Medulla oblongata (tissue), 1 donor: ENCODE measurements around the gene KIF4B.
"Not testable (repeated sequence)": the region's sequence is repeated elsewhere in the genome, so short reads cannot be mapped to it uniquely, and the experiment has no call there.

Experiments used
- DNase-seq: peaks from one replicate; pipeline ENCODE4 v3.0.0-alpha.2; 2015; ENCODE audit errors: extremely low spot score

The KIF4B gene

DNA sequence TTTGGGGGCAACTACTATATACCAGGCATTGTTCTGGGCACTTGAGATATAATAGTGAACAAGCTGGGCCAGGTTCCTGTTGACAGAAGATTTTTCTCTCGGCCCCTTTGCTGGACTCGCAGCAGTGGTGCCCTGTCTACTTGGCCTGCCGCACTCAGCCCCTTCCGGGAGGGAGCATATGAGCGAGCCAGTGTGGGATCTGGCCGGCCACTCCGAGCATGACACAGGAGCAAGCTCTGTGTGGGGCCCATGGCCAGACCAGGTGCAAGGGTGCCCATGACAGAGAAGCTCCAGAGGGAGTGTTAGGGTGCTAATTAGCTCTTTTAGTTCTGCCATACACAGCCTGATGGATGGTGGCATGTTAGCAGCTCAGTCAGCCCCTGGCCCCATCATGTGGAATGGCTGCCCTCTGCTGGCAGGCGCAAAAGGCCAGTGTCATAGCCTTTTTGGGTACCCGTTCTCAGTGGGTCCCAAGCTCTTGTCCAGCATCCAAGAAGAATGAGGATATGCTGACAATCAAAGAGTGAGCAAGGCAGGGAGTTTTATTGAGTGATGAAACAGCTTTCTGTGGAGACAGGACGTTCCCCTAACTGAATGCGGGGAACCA lies 9.3 kb upstream of the KIF4B start:
- DNase-seq, result peak; percentile 21

DNA sequence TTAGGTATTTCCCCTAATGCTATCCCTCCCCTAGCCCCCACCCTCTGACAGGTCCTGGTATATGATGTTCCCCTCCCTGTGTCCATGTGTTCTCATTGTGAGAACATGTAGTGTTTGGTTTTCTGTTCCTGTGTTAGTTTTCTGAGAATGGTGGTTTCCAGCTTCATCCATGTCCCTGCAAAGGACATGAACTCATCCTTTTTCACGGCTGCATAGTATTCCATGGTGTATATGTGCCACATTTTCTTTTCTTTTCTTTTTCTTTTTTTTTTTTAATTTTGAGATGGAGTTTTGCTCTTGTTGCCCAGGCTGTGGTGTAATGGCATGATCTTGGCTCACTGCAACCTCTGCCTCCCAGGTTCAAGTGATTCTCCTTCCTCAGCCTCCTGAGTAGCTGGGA lies 7.3 kb upstream of the KIF4B start:
- DNase-seq, result not testable (repeated sequence)

GRCh38 chr5:155008669-155009068 lies 4.9 kb upstream of the KIF4B start:
- no peak for DNase-seq

GRCh38 chr5:155010881-155011280 lies 2.7 kb upstream of the KIF4B start:
- DNase-seq, result no peak

DNA sequence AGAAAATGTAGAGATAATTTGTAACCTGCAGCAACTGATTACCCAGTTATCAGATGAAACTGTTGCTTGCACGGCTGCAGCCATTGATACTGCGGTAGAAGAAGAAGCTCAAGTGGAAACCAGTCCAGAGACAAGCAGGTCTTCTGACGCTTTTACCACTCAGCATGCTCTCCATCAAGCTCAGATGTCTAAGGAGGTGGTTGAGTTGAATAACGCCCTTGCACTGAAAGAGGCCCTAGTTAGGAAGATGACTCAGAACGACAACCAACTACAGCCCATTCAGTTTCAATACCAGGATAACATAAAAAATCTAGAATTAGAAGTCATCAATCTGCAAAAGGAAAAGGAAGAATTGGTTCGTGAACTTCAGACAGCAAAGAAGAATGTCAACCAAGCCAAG lies 1.7 kb downstream of the KIF4B start:
- DNase-seq, result no peak

DNA sequence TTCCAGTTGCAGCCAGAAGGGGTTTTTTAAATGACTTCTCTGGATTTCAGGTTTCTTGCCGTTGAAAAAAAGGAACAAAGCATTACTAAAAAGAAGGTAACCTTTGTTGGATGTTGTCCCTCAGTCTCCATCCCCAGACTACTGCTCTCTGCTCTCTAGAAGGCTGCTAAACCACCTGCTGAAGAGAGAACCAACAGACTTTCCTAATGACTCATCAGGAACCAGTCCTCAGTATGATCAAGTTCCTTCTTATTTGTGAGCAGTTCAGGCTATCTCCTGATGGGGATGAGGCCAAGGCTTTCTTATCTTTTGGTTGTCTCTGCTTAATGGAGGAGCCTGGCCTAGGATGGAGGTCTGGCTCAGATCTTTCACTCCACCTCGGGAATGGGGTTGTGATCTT lies 4.1 kb downstream of the KIF4B start:
- DNase-seq, result no peak

DNA sequence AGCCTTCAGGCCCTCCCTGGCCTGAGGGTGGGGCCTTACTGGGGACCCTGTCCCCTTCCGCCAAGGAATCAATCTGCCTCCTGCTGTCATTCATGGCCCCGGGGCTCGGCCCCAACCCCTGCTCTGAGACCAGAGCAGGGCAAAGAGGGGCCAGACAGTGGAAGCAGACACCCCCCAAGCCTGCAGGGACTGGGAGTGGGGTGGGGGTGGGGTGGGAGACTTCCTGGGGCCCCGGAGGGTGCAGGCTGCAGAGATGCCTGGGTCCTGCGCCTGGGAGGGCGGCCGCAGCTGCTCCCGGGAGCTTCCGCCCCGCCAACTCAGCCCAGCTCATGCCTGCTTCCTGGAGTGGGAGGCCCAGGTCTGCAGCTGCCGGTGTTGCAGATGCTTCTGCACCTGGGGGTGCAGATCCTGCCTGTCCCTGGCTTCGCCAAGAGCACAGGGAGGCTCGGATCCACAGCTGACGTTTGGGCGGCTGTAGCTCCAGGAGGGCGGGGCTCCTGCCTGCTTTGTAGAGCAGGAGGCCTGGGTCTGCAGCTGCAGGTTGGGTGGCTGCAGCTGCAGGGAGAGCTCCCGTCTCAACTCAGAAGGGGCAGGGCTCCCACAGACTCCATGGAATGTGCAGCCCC lies 6.2 kb downstream of the KIF4B start:
- DNase-seq, result no peak

DNA sequence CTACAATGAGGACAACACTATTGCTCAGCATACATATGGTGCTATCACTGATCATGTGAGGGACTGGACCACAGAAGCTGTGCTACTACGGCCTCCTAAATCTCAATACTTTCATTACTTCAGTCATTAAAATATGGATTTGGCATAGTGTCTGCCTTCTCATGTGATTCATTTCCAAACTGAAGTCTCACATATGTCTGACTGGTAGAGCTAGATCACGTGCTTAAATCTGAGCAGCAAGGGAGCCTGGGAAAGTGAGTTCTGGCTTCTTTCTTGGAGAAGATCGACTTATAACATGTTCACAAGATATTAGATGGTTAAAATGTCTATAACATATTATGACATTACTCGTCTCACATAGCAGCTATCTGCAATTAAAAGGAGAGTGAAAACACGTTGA lies 8.3 kb downstream of the KIF4B start:
- DNase-seq, result no peak

GRCh38 chr5:155023320-155023719 lies 9.8 kb downstream of the KIF4B start:
- no peak for DNase-seq

- peak; percentile 13 for DNase-seq
Observed at GRCh38 chr5:155024015-155024414, 10.5 kb downstream of the KIF4B start.

DNA sequence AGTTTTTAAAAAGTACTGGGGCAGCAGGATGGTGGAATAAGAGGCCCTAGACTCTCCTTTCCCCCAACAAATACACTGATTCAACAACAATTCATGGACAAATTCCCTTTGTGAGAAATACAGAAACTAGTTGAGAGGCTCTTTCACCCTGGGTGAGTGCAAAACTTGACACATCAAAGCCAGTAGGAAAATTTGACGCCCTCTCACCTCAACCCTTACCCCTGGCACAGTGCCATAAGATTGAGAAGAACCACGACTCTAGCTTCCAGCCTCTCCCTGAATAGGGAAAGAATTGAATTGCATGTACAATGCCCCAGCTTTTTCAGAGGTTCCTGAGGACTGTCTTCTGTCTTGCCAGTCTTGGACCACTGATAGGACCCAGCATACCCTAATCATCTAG lies 12.3 kb downstream of the KIF4B start:
- no peak for DNase-seq

DNA sequence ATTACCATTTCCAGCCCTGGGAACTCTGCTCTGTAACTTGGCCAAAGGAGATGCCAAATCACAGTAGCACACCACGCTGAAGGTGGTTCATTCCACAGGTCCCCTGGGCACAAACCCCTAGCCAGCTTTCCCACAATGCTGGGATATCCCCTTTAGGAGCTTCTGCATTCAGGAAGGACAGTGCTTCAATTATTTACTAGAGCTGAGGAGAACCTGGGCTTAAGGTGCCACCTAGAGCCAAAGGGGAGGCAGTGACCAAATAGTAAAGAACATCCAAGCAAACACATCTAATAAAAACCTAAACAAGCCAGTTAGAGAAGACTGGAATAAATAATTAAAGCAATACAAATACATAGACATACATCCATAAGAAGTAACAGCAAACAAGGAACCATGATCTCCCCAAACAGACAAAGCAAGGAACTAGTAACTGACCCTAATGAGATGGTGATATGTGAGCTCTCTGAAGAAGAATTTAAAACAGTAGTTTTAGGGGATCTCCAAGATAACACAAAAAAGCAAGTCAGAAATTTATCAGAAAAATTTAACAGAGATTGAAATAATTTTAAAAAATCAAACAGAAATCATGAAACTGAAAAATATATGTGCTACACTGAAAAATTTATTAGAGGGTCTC lies 14.6 kb downstream of the KIF4B start:
- no peak for DNase-seq

- no peak for DNase-seq
Observed at GRCh38 chr5:155029240-155029639, 15.7 kb downstream of the KIF4B start.

DNA sequence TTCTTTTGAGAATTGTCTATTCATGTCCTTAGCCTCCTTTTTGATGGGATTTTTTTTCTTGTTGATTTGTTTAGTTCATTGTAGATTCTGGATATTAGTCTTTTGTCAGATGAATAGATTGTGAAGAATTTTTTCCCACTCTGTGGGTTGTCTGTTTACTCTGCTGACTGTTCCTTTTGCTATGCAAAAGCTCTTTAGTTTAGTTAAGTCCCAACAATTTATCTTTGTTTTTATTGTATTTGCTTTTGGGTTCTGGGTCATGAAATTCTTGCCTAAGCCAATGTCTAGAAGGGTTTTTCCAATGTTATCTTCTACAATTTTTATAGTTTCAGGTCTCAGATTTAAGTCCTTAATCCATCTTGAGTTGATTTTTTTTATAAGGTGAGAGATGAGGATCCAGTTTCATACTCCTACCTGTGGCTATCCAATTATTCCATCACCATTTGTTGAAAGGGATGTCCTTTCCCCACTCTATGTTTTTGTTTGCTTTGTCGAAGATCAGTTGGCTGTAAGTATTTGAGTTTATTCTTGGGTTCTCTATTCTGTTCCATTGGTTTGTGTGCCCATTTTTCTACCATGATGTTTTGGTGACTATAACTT lies 20.7 kb downstream of the KIF4B start:
- DNase-seq, result not testable (repeated sequence)

DNA sequence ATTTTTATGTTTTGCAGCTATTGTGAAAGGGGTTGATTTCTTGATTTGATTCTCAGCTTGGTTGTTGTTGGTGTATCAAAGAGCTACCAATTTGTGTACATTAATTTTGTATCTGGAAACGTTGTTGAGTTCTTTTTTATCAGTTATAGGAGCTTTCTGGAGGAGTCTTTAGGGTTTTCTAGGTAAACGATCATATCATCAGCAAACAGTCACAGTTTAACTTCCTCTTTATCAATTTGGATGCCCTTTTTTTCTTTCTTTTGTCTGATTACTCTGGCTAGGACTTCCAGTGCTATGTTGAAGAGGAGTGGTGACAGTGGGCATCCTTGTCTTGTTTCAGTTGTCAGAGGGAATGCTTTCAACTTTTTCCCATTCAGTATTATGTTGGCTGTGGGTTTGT lies 21.5 kb downstream of the KIF4B start:
- DNase-seq, result not testable (repeated sequence)

- no peak for DNase-seq
Observed at GRCh38 chr5:155040984-155041653, 27.6 kb downstream of the KIF4B start.

GRCh38 chr5:155044591-155044990 lies 31.0 kb downstream of the KIF4B start:
- DNase-seq, result no peak

DNA sequence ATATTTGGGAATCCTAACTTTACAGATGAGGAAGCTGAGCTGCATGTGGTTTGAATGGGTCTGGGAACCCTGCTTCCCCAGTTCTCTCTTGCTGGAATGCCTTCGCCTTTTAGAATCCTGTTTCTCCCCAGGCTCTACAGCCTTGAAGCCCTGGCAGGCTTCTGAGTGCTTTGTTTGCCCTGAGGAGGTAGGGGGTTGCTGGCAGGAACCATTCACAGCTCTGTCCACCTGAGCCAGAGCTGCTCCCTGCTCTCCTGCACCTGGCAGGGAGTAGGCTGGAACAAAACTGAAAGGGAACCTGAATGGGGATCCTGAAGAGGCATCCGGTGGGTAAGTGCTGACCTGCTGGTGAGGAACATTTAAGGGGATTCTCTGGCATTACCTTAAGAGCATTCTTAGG lies 33.0 kb downstream of the KIF4B start:
- DNase-seq, result no peak

DNA sequence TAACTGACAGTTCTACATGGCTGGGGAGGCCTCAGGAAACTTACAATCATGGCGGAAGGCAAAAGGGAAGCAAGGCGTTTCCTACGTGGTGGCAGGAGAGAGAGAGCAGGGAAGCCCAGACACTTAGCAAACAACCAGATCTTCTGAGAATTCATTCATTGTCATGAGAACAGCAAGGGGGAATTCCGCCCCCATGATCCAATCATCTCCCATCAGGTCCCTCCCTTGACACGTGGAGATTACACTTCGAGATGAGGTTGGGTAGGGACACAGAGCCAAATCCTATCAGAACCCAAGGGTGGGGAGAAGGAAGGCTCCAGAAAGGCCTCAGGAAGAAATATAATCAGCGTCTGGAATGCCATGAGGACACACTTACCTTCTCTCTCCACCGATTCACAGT lies 34.3 kb downstream of the KIF4B start:
- no peak for DNase-seq

DNA sequence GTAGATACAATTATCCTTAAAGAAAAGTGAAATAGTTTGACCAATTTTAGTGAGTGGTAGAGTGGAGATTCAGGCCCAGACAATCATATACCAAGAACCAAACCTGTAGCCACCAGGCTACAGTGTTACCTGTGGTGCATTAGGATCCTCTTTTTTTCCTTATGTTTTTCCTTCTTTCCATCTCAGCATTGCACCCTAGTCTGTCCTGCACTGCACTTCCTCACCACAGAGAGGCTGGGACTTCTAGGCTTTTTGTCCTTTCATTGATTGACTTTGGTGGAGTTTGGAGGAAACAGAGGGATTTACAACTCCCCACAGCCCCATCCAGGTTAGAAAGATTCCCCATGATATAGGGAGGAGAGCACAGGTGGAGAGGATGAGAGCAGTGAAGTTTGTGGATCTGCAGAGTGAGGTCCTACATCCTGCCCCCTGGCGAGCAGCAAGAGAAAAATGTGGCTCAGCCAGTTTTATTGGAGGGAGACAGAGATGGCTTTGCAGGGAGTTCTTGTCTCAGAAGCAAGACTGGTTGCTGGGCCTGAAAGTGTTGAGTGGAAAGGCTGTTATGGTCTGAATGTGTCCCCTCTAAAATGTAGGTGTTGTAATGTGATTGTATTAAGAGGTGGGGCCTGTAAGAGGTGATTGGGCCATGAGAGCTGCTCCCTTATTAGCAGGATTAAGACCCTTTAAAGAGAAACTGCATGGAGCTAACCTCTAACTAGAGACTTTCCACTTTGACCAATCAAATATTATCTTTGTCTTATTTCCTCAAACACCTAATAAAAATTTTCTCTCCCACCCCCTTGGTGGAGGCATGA lies 36.2 kb downstream of the KIF4B start:
- no peak for DNase-seq

- no peak for DNase-seq
Observed at GRCh38 chr5:155050384-155051019, 36.9 kb downstream of the KIF4B start.
